Neural cell (in vitro differentiated cells): ENCODE data around the gene BTNL8. TPM values are rescaled to one million over a fixed set of nuclear protein-coding genes. Genes with fewer than 3 reads are reported as not detected.

Experiments
- H2AFZ ChIP-seq: fragments of 200-600, 300-800 bp; sonication (generic), shearing (Covaris generic); 2 replicates; pipeline ENCODE4 v1.6.0; 2014; ENCODE audit warnings: low read depth, mild to moderate bottlenecking, antibody characterized with exemption, low read length, moderate library complexity
- H3F3A ChIP-seq: fragments of 200-600 bp; shearing (Covaris generic); 2 replicates; pipeline ENCODE4 v1.6.1; 2016; ENCODE audit warnings: mild to moderate bottlenecking, moderate library complexity, mixed read lengths, antibody characterized with exemption, low read length; ENCODE audit not compliant: insufficient read depth, poor library complexity, severe bottlenecking
- H3K27ac ChIP-seq: fragments of 200-600, 300-800 bp; sonication (generic), shearing (Covaris generic); 2 replicates; pipeline ENCODE4 v1.5.1; 2014; ENCODE audit warnings: mild to moderate bottlenecking, low read length, moderate library complexity
- H3K27me3 ChIP-seq: fragments of 300-800, 200-600 bp; sonication (generic), shearing (Covaris generic); 2 replicates; pipeline ENCODE4 v1.6.0; 2014; ENCODE audit warnings: mild to moderate bottlenecking, low read depth, low read length, moderate library complexity; ENCODE audit not compliant: insufficient read depth
- H3K36me3 ChIP-seq: fragments of 300-800, 200-600 bp; sonication (generic), shearing (Covaris generic); 2 replicates; pipeline ENCODE4 v1.5.1; 2014; ENCODE audit warnings: mild to moderate bottlenecking, antibody characterized with exemption, low read length, moderate library complexity; ENCODE audit not compliant: insufficient read depth
- H3K4me2 ChIP-seq: fragments of 300-800, 200-600 bp; sonication (generic), shearing (Covaris generic); 2 replicates; pipeline ENCODE4 v1.6.0; 2014; ENCODE audit warnings: mild to moderate bottlenecking, low read length
- H3K4me3 ChIP-seq: fragments of 300-800, 200-600 bp; sonication (generic), shearing (Covaris generic); 2 replicates; pipeline ENCODE4 v1.5.1; 2014; ENCODE audit warnings: mild to moderate bottlenecking, low read length, moderate library complexity
- H3K79me2 ChIP-seq: fragments of 200-600 bp; shearing (Covaris generic); replicated peaks from 2 replicates; pipeline ENCODE4 v1.6.0; 2014; ENCODE audit warnings: mild to moderate bottlenecking, low read length, moderate library complexity; ENCODE audit not compliant: insufficient read depth
- H3K9ac ChIP-seq: fragments of 300-800, 200-600 bp; sonication (generic), shearing (Covaris generic); 2 replicates; pipeline ENCODE4 v1.6.1; 2016; ENCODE audit warnings: mild to moderate bottlenecking, low read length, mixed read lengths
- H3K9me2 ChIP-seq: fragments of 200-600 bp; shearing (Covaris generic); 2 replicates; pipeline ENCODE4 v1.6.1; 2016; ENCODE audit warnings: mild to moderate bottlenecking, low read length, mixed read lengths; ENCODE audit not compliant: insufficient read depth
- H3K9me3 ChIP-seq: fragments of 200-600, 300-800 bp; sonication (generic), shearing (Covaris generic); 2 replicates; pipeline ENCODE4 v1.6.1; 2016; ENCODE audit warnings: mild to moderate bottlenecking, mixed run types, low read length, moderate library complexity, mixed read lengths
- H4K20me1 ChIP-seq: fragments of 200-600 bp; shearing (Covaris generic); 2 replicates; pipeline ENCODE4 v1.6.1; 2016; ENCODE audit warnings: mild to moderate bottlenecking, mixed run types; ENCODE audit not compliant: insufficient read depth
- CTCF ChIP-seq: fragments of 450-650 bp; IDR thresholded peaks from 2 replicates; pipeline ENCODE4 v1.5.1; 2014; ENCODE audit warnings: antibody characterized with exemption, mild to moderate bottlenecking, moderate library complexity; ENCODE audit not compliant: poor library complexity, severe bottlenecking
- EP300 ChIP-seq: fragments of 450-650 bp; conservative IDR thresholded peaks from 2 replicates; pipeline ENCODE4 v1.6.1; 2014; ENCODE audit warnings: antibody characterized with exemption, mild to moderate bottlenecking, moderate library complexity; ENCODE audit not compliant: poor library complexity, severe bottlenecking
- EZH2 ChIP-seq: fragments of 200-600, 300-800 bp; shearing (Covaris generic), sonication (generic); IDR thresholded peaks from 2 replicates; pipeline ENCODE4 v1.6.1; 2014; ENCODE audit warnings: antibody characterized with exemption, low read length, borderline replicate concordance, mild to moderate bottlenecking; ENCODE audit not compliant: insufficient read depth, poor library complexity, severe bottlenecking
- MXI1 ChIP-seq: fragments of 450-650 bp; conservative IDR thresholded peaks from 2 replicates; pipeline ENCODE4 v1.6.1; 2014; ENCODE audit warnings: antibody characterized with exemption, mild to moderate bottlenecking; ENCODE audit not compliant: poor library complexity, severe bottlenecking
- POLR2AphosphoS5 ChIP-seq: IDR thresholded peaks from 2 replicates; pipeline ENCODE4 v1.6.1; 2012
- RAD21 ChIP-seq: fragments of 450-650 bp; conservative IDR thresholded peaks from 2 replicates; pipeline ENCODE4 v1.6.1; 2014; ENCODE audit warnings: antibody characterized with exemption, mild to moderate bottlenecking, moderate library complexity
- REST ChIP-seq: IDR thresholded peaks from 2 replicates; pipeline ENCODE4 v1.6.1; 2012; ENCODE audit warnings: borderline replicate concordance
- SMC3 ChIP-seq: fragments of 450-650 bp; conservative IDR thresholded peaks from 2 replicates; pipeline ENCODE4 v1.6.1; 2014; ENCODE audit warnings: antibody characterized with exemption, mild to moderate bottlenecking, moderate library complexity; ENCODE audit not compliant: poor library complexity
- TAF1 ChIP-seq: IDR thresholded peaks from 2 replicates; pipeline ENCODE4 v1.6.1; 2012; ENCODE audit warnings: low read depth
- polyA plus RNA-seq: library from polyadenylated mRNA; depleted of rRNA; stranded (reverse); fragments of >200 nt; gene quantifications from 2 replicates; pipeline ENCODE4 v1.2.3, GENCODE V29; 2014

BTNL8 gene
- polyA plus RNA-seq, 1 donor from 2014 or later = not detected

GRCh38 chr5:180970336-180970735, 71.4 kb downstream of the BTNL8 start:
- Histone ChIP-seq H3K9me3 (no peaks in the 10 kb centered on the region), H3K79me2 (no peaks in the 10 kb centered on the region), H3K9me2 (no peaks in the 10 kb centered on the region), H2AFZ (no peak overlapping the region), H3F3A (no peaks in the 10 kb centered on the region), H4K20me1 (no peaks in the 10 kb centered on the region), H3K36me3 (no peaks in the 10 kb centered on the region), H3K27ac (no peak overlapping the region), H3K9ac (no peak overlapping the region), H3K4me2 (no peak overlapping the region), H3K4me3 (no peak overlapping the region), H3K27me3 (no peaks in the 10 kb centered on the region)
- TF ChIP-seq REST (no peak), MXI1 (no peak), POLR2AphosphoS5 (no peak), SMC3 (no peak), RAD21 (no peak), EZH2 (no peak), CTCF (no peak), TAF1 (no peak), EP300 (no peak)

- Histone ChIP-seq H3K79me2 (no peaks in the 10 kb centered on the region), H4K20me1 (no peaks in the 10 kb centered on the region), H3K9ac (no peak overlapping the region), H3K9me2 (no peaks in the 10 kb centered on the region), H3K4me3 (no peak overlapping the region), H3F3A (no peaks in the 10 kb centered on the region), H3K36me3 (no peaks in the 10 kb centered on the region), H3K4me2 (no peak overlapping the region), H3K9me3 (no peaks in the 10 kb centered on the region), H3K27me3 (no peaks in the 10 kb centered on the region), H2AFZ (no peak overlapping the region), H3K27ac (no peak overlapping the region)
- TF ChIP-seq CTCF (no peak), EP300 (no peak), SMC3 (no peak), RAD21 (no peak), TAF1 (no peak), EZH2 (no peak), REST (no peak), POLR2AphosphoS5 (no peak), MXI1 (no peak)
Measured at GRCh38 chr5:180970875-180971274, 71.9 kb downstream of the BTNL8 start.
